Measurements from ENCODE around the gene HTR4. TPM values are rescaled to one million over a fixed set of nuclear protein-coding genes. Genes with fewer than 3 reads are reported as not detected.

HTR4 gene
- total and polyA plus RNA-seq, 9 donors: 0.07 to 0.32 (median 0.11) TPM; not detected in 4

DNA sequence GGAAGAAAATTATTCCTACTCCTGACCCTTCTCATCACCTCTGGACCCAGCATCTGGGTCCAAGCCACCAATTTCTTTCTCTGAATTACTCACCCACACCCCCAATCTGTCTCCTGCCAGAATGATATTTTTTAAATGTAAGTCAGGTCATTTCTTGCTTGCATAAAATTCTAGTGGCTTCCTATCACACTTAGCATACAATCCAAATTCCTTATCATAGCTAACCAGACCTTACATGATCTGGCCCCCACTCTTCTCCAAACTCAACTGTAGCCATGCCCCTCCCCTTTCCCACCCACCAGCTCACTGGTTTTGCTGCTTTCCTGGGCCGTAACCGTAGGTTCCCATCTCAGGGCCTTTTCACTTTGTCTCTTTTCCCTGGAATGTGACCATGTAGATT, 15.2 kb downstream of the HTR4 start:
- 72 to 82% (median 80%) methylated on average over 2 of the region's 2 CpGs for WGBS, 3 donors
- intact Hi-C loops (cut with DNase I): no loop called here
- H3K4me3 ChIP-seq: no peak overlapping the region
- no peaks in the 10 kb centered on the region for H3K4me1 ChIP-seq (ENCODE audit: insufficient read depth)
- H3K9me3 ChIP-seq: no peaks in the 10 kb centered on the region
- no peak for DNase-seq
- no peaks in the 10 kb centered on the region for H3K27me3 ChIP-seq
- H3K36me3 ChIP-seq: no peaks in the 10 kb centered on the region
- no peak overlapping the region for H3K27ac ChIP-seq
- no peak for TF ChIP-seq EP300 (IDR thresholded peaks at IDR 0.05)
- TF ChIP-seq, protein P1, sequence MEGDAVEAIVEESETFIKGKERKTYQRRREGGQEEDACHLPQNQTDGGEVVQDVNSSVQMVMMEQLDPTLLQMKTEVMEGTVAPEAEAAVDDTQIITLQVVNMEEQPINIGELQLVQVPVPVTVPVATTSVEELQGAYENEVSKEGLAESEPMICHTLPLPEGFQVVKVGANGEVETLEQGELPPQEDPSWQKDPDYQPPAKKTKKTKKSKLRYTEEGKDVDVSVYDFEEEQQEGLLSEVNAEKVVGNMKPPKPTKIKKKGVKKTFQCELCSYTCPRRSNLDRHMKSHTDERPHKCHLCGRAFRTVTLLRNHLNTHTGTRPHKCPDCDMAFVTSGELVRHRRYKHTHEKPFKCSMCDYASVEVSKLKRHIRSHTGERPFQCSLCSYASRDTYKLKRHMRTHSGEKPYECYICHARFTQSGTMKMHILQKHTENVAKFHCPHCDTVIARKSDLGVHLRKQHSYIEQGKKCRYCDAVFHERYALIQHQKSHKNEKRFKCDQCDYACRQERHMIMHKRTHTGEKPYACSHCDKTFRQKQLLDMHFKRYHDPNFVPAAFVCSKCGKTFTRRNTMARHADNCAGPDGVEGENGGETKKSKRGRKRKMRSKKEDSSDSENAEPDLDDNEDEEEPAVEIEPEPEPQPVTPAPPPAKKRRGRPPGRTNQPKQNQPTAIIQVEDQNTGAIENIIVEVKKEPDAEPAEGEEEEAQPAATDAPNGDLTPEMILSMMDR (IDR thresholded peaks at IDR 0.05): no peak

DNA sequence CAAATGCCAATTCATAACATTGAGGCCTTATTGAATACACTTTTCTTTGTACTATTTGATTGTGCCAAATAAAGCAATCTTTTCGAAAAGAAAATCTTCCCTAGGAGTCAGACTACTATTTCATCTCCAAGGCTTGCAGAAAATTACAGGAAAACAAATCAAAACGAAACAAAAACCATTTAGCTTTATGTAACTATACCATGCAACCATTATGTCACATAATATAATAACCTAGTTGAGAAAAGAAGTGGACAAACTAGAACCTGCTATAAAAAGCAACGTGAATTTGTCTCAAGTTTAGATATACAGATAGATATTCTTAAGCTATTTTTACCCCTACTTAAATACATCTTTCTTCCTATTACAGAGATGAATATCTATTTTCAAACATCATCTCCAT, 18.0 kb downstream of the HTR4 start:
- intact Hi-C loops (cut with DNase I): no loop called here
- H3K27me3 ChIP-seq: no peaks in the 10 kb centered on the region
- no peaks in the 10 kb centered on the region for H3K36me3 ChIP-seq
- WGBS, 3 donors: 67 to 78% (median 73%) methylated on average over 3 of the region's 3 CpGs
- H3K9me3 ChIP-seq: no peaks in the 10 kb centered on the region
- DNase-seq: no peak
- no peaks in the 10 kb centered on the region for H3K4me1 ChIP-seq (ENCODE audit: insufficient read depth)
- no peak overlapping the region for H3K27ac ChIP-seq
- H3K4me3 ChIP-seq: no peak overlapping the region
- TF ChIP-seq, protein P1 (IDR thresholded peaks at IDR 0.05): no peak
- TF ChIP-seq EP300 (IDR thresholded peaks at IDR 0.05) (no peak), POLR2A (IDR thresholded peaks at IDR 0.05) (no peak)

- Histone ChIP-seq H3K4me3 (no peak overlapping the region), H3K4me1 (ENCODE audit: insufficient read depth) (no peaks in the 10 kb centered on the region), H3K36me3 (no peaks in the 10 kb centered on the region), H3K27me3 (no peaks in the 10 kb centered on the region), H3K9me3 (no peaks in the 10 kb centered on the region), H3K27ac (no peak overlapping the region)
- TF ChIP-seq POLR2A (IDR thresholded peaks at IDR 0.05): no peak
- TF ChIP-seq EP300 (IDR thresholded peaks at IDR 0.05): no peak
- TF ChIP-seq, protein P1 (IDR thresholded peaks at IDR 0.05): no peak
- intact Hi-C loops (cut with DNase I): no loop called here
- 53 to 78% (median 54%) methylated on average over 1 of the region's 1 CpG for WGBS, 3 donors
- no peak for DNase-seq
Observed at GRCh38 chr5:148635321-148636083, 18.8 kb downstream of the HTR4 start.

- H3K27me3 ChIP-seq: no peaks in the 10 kb centered on the region
- WGBS, 3 donors: 91 to 97% (median 93%) methylated on average over 1 of the region's 1 CpG
- no peaks in the 10 kb centered on the region for H3K9me3 ChIP-seq
- no peaks in the 10 kb centered on the region for H3K4me1 ChIP-seq (ENCODE audit: insufficient read depth)
- no peak overlapping the region for H3K4me3 ChIP-seq
- no peak overlapping the region for H3K27ac ChIP-seq
- no peaks in the 10 kb centered on the region for H3K36me3 ChIP-seq
- intact Hi-C loops (cut with DNase I): no loop called here
- TF ChIP-seq EP300 (IDR thresholded peaks at IDR 0.05): no peak
- TF ChIP-seq POLR2A (IDR thresholded peaks at IDR 0.05): no peak
- TF ChIP-seq, protein P1 (IDR thresholded peaks at IDR 0.05): no peak
- DNase-seq: no peak
Observed at GRCh38 chr5:148633067-148633377, 21.3 kb downstream of the HTR4 start.
